ENCODE results near the gene UNC13A.
"Not testable (repeated sequence)": the region's sequence is repeated elsewhere in the genome, so short reads cannot be mapped to it uniquely, and the experiment has no call there.

The UNC13A gene

DNA sequence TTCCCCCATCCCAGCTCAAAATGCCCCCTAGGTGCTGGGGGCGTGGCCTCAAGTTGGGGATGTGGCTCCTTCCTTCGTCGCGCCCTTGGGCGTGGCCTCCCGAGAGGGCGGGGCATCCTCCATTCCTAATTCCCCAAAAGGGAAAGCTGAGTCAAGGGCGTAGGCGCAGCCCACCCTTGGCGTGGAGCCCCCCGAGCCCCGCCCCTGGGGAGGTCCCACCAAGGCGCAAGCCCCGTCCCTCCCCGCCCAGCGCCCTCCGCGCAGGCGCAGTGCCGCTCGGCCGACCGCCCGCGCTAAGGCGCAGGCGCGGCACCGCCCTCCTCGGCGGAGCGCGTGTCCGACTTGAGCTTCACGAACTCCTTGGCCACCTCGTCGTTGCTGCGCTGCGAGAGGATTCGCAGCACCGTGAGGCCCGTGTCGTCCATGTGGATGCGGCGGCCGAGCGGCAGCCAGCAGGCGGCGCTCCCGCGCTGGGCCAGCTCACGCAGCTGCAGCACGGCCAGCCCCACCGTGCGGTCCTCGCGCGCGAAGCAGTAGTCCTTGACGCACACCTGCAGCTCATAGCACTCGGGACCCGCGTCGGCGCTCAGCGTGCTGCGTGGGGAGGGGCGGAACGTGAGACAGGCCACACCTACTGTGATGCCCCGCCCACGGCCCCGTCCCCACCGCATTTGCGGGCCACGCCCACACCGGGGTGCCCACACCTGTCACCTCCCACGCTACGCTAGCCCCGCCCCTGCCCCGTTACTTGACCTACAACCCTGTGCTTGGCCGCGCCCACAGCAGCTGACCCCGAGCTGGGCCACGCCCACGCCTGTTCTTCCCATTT lies 82.2 kb downstream of the UNC13A start:
- peak; percentile 64 to 78 (median 72) for DNase-seq (ENCODE audit: low read depth in 2 of 3, low spot score in 1 of 3)

DNA sequence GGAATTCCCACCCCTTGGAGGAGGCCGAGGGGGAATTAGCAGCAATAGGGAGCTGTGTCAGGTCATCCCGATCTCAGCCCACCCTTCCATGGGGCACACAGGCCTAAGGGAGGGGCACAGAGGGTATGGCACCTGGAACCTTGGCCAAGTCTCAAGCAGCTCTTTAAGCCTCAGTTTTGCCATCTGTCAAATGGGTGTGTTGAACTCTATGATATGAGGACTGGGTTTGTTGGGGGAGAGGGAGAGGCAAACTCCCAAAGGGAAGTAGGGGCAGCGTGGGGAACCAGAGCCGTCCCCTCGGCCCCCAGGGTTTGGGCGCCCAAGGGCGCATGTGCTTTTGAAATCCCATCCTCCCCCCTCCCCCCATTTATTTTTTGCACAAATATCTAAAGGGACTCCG lies 83.0 kb downstream of the UNC13A start:
- no peak for DNase-seq (ENCODE audit: low read depth in 2 of 3, low spot score in 1 of 3)

DNA sequence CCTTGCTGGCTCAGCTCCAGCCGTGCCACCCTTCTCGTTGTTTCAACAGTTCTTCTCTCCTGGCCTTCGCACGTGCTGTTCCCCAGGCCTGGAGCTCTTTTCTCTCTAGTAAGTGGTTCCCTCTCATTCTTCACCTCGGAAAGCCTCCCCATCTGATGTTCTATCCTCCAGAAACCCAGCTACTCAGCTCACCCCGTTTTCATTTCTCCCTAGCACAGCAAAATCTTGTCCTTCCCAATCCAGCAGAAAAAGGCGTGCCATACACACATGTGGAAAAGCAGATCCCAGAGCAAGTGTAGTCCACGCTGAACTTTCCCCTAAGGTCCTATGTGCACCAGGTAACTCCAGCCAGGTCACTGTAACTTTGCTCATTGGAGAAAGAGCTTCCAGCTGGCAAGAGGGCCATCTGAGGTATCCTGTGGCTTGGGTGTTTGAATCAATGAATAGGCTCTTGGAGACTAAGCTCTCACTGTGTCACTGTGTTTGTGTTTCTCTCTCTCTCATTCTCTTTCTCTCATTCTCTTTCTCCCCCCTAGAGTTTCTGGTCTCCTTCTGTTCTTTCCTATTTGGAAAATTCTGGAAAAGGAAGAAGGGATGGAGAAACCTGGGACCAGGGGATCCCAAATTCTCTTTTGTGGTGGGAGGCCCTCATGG lies 83.7 kb downstream of the UNC13A start:
- DNase-seq (ENCODE audit: low read depth in 2 of 3, low spot score in 1 of 3), result no peak

DNA sequence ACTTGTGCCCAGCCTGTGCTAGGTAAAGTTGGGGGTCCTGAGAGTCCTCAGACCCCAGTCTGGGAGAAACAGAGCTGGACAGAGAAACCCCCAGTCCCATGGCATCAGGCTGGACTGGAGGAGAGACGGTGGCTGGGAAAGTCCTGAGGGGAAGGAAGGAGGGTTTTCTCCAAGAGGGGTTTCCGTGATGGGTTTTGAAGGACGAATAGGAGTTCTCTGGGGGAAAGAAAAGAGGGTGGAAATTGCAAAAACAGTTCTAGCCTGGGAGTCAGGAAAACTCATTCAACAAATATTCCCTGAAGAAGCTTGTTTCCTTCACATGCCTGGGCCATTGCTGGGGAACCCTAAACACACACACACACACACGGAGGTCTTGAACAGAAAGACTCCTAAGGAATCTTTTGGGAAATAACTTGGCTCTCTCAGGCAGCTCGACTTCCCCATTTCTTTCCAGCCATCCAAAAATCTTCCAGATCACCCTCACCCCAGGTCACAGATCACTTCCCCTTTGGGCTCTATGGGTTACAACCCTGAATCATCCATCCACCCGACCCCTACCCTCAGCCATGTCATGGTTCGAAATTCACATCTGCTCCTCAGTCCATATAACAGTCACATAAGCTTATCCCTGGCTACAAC lies 85.2 kb downstream of the UNC13A start:
- DNase-seq (ENCODE audit: low read depth in 2 of 3, low spot score in 1 of 3), result no peak

DNA sequence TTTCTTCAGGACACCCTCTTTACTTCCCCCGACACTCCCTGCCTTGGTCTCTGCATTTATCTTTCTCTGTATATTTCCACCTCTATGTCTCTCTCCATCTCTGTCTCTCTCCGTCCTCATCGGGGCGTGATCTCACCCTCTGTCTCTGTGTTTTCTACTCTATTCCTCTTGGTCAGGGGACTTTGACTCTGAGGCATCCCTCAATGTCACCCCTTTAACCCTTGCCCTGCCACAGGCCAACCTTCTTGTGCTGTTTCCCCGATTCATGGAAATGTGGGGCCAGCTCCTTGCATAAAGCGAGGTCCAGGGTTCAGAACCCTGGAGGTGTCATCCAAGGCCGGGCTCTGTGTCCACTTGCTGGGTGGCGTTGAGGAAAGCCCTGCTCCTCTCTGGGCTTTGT lies 85.9 kb downstream of the UNC13A start:
- DNase-seq (ENCODE audit: low read depth in 2 of 3, low spot score in 1 of 3), result no peak

DNA sequence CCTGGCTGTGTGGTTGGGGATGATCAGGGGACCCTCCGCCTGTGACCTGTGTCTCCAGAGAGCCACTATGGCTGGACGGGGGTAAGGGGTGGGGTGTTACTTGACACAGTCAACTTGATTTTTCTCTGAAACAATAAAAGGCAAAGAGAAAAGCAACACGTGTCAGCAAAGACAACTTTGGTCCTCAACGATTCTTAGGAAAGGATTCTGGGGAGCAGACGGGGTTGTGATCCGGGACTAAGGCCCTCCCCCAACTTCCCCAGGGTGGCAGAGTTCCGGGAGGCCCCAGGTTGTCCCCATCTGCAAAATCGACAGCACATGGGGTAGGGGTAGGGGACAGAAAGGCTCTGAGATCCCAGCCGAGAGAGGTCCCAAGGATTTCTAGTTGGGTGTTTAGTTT lies 86.5 kb downstream of the UNC13A start:
- DNase-seq (ENCODE audit: low read depth in 2 of 3, low spot score in 1 of 3), result no peak

DNA sequence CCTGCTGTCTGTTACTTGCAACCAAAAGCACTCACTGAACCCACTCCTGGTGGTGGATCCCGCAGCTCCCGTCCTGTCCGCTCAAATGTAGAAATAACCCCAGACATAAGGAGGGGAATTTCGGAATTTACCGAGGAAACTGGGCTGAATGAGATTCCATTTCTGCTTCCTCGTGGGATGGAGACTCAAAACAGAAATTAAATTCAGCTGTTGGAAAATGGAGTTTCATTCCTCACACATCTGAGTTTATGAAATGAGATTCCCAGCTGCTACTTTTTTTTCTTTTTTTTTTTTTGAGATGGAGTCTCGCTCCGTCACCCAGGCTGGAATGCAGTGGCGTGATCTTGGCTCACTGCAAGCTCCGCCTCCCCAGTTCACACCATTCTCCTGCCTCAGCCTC lies 88.4 kb downstream of the UNC13A start:
- DNase-seq (ENCODE audit: low read depth in 2 of 3, low spot score in 1 of 3), result no peak

DNA sequence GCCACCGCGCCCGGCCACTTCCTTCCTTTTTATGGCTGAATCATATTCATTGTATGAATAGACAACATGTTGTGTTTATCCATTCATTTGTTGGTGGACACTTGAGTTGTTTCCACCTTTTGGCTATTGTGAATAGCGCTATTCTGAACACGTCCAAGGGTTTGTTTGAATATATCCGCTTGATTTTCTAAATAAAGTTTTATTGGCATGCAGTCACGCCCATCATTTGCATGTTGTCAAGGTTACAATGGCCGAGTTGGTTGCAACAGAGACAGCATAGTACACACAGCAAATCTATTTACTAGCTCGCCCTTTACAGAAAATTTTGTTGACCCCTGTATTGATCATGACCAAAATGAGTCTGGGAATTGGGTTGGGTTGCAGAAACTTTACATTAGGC lies 89.2 kb downstream of the UNC13A start:
- DNase-seq (ENCODE audit: low read depth in 2 of 3, low spot score in 1 of 3), result no peak

DNA sequence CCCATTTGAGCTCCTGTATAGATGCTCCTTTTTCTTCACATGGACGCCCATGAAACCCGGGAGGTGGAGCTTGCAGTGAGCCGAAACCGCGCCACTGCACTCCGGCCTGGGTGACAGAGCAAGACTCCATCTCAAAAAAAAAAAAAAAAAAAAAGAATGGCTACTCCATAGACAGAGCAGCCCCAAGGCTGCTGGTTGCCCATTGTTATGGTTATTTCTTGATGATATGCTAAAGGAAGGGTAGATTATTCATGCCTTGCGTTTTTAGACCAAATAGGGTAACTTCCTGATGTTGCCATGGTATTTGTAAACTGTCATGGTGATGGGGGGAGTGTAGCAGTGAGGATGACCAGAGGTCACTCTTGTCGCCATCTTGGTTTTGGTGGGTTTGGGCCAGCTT lies 90.1 kb downstream of the UNC13A start:
- DNase-seq (ENCODE audit: low read depth in 2 of 3, low spot score in 1 of 3), result not testable (repeated sequence)

DNA sequence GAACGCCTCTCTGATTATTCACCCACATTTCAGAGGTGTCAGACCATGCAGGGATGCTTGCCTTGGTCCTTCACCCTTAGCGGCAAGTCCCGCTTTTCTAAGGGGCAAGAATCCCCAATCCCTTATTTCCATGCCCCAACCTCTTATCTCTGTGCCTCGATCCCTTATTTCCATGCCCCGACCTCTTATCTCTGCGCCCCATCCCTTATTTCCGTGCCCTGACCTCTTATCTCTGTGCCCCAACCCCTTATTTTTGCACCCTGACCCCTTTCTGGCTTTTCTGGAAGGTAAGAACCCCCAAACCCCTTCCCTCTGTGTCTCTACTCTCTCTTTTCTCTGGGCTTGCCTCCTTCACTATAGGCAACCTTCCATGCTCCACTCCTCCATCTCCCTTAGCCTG lies 93.9 kb downstream of the UNC13A start:
- DNase-seq (ENCODE audit: low read depth in 2 of 3, low spot score in 1 of 3), result not testable (repeated sequence)

DNA sequence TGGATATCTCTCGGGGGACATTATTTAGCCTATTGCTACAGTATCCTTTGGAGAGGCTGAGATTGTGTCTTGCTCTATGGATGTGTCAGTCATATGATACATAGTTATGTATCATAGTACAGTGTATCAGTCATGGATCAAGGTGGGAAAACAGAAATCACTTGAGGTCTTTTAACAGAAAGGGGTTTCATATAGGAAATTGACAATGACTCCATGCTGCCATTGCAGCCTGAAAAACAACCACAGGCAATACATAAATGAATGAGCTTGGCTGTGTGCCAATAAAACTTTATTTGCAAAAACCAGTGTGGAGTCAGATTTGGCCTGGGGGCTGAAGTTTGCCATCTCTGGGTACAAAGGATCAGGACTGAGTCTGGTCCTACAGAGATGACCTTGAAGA lies 97.3 kb downstream of the UNC13A start:
- DNase-seq (ENCODE audit: low read depth in 2 of 3, low spot score in 1 of 3), result peak in 1 of 3 donors; percentile 15

DNA sequence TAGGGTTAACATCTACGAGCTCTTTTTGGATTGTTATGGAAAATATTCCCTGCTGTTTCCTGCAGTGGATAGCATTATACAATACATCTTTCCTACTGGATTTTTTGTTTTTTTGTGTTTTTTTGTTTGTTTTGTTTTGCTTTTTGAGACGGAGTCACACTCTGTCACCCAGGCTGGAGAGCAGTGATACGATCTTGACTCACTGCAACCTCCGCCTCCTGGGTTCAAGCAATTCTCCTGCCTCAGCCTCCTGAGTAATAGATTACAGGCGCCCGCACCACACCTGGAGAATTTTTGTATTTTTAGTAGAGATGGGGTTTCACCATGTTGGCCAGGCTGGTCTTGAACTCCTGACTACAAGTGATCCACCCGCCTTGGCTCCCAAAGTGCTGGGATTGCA lies 102.8 kb downstream of the UNC13A start:
- DNase-seq (ENCODE audit: low read depth in 2 of 3, low spot score in 1 of 3), result not testable (repeated sequence)

DNA sequence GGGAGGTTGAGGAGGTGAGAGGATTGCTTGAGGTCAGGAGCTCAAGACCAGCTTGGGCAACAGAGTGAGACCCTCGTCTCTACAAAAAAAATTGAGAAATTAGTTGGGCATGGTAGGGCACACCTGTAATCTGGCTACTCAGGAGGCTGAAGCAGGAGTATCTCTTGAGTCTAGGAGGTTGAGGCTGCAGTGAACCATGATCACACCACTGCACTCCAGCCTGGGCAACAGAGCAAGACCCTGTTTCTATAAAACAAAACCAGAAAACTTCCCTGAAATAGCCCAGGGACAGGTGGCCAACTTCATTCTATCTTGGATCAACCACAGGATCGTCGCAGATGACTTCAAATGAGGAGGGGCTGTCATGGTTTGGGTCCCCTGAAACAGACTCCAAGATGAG lies 104.0 kb downstream of the UNC13A start:
- no peak for DNase-seq (ENCODE audit: low read depth in 2 of 3, low spot score in 1 of 3)

DNA sequence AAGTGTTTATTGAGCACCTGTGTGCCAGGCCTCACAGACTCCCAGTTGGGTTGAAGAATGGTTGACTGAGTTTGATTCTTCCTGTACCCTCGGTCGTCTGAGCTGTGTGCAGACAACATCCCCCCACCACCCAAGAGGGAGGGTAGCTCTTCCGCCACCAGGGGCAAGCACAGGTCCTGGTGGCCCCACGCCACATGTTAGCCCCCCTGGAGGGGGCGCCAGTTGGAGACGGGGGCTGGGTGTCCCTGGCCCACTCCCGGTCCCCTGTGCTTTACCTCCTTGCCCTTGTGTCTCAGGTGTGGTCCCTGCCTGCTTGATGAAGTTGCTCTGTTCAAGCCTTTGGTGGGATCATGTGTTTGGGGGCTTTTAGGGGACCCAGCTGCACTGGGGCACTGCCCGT lies 105.5 kb downstream of the UNC13A start:
- DNase-seq (ENCODE audit: low read depth in 2 of 3, low spot score in 1 of 3), result no peak

DNA sequence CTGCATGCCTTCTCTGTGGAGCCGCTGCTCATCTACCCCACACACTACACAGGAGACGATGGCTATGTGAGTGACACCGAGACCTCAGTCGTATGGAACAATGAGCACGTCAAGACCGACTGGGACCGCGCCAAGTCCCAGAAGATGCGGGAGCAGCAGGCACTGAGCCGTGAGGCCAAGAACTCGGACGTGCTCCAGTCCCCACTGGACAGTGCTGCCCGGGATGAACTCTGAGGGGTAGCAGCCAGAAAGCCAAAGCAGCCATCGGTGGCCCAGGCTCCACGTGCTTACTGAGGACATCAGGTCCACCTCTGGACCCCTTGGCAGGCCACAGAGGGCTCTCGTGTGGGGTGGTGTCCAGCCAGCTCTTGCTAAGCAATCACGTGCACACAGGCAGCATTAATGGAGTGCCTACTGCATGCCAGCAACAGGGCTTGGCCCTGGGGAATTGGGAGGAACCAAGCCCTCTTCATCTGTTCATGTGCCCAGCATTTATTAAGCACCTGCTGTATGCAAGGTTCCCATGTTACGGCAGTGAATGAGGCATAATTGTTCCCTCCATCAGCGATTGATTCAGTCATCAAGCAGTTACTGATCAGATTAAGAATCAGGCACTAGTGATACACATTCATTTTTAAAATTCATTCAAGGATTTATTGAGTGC lies 106.8 kb downstream of the UNC13A start:
- no peak for DNase-seq (ENCODE audit: low read depth in 2 of 3, low spot score in 1 of 3)

DNA sequence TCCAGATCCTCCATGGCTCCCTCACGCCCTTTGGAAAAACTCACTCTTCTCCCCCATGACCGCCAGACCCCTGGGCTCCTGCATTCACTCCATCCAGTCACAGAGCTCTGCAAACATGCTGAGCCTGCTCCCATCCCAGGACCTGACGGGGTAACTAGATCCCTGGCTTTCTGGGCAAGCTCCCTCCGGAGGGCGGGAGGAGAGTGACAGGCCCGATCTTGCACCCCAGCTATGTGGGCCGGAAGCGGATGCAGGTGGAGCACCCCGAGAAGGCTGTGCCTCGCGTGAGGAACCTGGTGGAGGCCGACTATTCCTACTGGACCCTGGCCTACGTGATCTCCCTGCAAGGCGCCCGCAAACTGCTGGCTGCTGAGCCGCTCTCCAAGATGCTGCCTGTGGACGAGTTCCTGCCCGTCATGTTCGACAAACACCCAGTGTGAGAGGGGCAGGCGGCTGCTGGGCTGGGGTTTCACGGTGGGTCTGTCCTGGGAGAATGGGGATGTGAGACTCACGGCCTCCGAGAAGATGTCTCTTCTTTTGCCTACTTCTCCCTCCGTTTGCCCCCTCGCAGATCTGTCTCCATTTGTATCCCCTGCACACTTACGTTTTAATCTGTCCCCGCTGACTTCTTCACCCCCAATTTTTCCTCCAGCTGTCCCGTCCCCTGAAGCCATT lies 107.5 kb downstream of the UNC13A start:
- no peak for DNase-seq (ENCODE audit: low read depth in 2 of 3, low spot score in 1 of 3)

DNA sequence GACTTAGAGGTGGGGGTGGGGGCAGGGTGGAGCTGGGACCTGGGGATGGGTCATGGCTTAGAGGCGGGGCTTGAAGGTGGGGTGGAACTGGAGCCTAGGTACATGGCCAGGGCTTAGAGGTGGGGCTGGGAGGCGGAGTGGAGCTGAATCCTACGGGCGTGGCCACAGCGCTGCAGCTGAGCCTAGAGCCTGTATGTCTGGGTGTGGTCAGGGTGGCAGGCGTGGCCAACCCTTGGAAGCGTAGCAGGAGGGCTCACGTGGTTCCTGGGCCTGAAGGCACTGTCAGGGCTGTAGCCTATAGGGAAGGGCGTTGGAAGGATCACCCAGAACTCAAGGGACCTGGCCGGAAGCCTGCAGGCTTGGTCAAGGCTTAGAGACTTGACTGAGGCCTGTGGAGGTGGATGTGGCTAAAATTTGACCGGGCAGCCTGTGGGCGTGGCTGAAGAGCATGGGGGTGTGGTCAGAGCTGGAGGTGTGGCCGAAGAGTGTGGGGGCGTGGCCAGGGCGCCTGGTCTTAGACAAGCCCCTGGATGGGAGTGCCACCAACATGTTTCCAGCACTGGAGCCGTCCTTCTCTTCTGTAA lies 108.4 kb downstream of the UNC13A start:
- peak in 2 of 3 donors; percentile 16 for DNase-seq (ENCODE audit: low read depth in 2 of 3, low spot score in 1 of 3)

DNA sequence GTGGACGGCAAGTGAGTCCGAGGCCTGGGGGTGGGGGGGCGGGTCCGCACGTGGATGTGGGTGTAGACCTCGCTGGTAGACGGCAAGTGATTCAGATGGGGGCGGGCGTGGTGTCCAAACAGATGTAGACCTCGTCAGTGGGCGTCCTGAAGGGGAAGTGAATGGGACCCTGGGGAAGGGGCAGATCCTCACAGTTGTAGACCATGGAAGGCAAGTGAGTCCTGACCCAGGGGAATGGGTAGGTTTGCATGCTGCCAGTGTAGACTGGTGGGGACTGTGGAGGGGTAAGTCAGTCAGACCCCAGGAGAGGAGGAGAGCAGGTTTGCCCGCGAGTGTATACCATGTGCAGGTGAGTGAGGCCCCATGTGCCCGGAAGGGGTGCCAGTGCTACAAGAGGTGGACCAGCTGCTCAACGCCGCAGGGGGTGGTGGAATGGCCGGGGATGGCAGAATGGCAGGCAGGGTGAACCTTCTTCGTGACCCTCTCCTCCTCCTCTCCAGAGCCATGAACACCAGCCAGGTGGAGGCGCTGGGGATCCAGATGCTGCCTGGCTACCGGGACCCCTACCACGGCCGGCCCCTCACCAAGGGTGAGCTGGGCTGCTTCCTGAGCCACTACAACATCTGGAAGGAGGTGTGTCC lies 110.6 kb downstream of the UNC13A start:
- DNase-seq (ENCODE audit: low read depth in 2 of 3, low spot score in 1 of 3), result no peak

DNA sequence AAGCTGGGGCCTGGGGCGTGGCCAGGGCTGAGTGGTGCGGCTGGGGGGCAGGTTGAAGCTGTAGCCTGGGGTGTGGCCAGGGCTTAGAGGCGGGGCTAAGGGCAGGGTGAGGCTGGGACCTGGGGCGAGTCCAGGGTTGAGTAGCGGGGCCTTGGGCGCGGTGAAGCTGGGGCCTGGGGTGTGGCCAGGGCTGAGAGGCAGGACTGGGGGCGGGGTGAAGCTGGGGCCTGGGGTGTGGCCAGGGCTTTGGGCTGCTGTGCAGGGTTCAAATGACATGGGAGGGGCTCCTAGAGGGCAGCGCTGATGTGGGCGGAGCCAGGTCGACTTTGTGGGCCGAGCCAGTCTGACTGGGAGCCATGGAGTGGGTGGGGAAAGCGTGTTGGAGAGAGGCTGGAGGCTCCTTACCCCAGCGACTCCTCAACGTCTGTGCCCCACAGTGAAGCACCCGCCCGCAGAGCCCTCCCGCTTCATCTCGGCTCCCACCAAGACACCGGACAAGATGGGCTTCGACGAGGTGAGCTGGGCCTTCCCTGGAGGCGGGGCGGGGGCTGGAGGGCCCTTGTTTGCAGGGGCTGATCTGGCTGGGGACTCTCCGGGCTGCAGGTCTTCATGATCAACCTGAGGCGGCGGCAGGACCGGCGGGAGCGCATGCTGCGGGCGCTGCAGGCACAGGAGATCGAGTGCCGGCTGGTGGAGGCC lies 111.2 kb downstream of the UNC13A start:
- no peak for DNase-seq (ENCODE audit: low read depth in 2 of 3, low spot score in 1 of 3)
